HUES6 (cell line): ENCODE measurements around the gene NDUFV1.
"Not testable (repeated sequence)": the region's sequence is repeated elsewhere in the genome, so short reads cannot be mapped to it uniquely, and the experiment has no call there.

Source experiments
- H3K27ac ChIP-seq: 2 replicates; pipeline ENCODE4 v1.7.0; 2013; ENCODE audit warnings: low read depth, mild to moderate bottlenecking, low read length, inconsistent platforms
- H3K27me3 ChIP-seq: 2 replicates; pipeline ENCODE4 v1.6.1; 2013; ENCODE audit warnings: low read length; ENCODE audit not compliant: control insufficient read depth, insufficient read depth
- H3K36me3 ChIP-seq: 2 replicates; pipeline ENCODE4 v1.6.1; 2013; ENCODE audit warnings: low read length; ENCODE audit not compliant: control insufficient read depth, insufficient read depth
- H3K4me1 ChIP-seq: 2 replicates; pipeline ENCODE4 v1.6.1; 2013; ENCODE audit warnings: low read length; ENCODE audit not compliant: control insufficient read depth, insufficient read depth
- H3K4me3 ChIP-seq: 2 replicates; pipeline ENCODE4 v1.5.1; 2013; ENCODE audit warnings: low read depth, low read length
- H3K9ac ChIP-seq: one replicate; pipeline ENCODE4 v1.6.1; 2013; ENCODE audit warnings: mild to moderate bottlenecking, low read length
- H3K9me3 ChIP-seq: 2 replicates; pipeline ENCODE4 v1.6.1; 2013; ENCODE audit warnings: low read depth, low read length; ENCODE audit not compliant: control insufficient read depth, insufficient read depth

Gene NDUFV1

GRCh38 chr11:67619683-67620618, 13.2 kb downstream of the NDUFV1 start:
- not testable (repeated sequence) for H3K27ac ChIP-seq, H3K27me3 ChIP-seq, H3K9me3 ChIP-seq, H3K36me3 ChIP-seq
- peaks cover 25% of the 10 kb centered on the region for H3K4me1 ChIP-seq
- H3K9ac ChIP-seq: peak overlapping the region; percentile 90
- peak overlapping the region; percentile 73 for H3K4me3 ChIP-seq

DNA sequence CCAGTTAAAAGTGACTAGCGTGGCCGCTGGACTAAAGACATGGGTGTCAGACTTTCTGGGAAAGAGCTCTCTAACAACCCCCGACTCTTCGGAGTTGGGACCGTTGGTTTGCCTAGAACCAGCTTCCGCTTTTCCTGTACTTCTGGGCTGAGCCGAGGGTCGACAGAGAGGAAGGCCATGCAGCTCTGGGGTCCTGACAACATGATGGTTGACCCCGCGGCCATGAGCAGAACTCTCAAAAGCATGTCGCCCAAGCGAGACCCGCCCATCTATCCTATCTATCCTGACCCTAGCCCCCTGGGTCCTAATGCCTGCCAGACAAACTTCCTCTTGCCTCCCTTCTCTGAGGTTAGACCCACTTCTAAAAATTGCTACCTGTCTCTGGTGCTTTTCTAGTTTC, 13.9 kb downstream of the NDUFV1 start:
- peak overlapping the region; percentile 73 for H3K4me3 ChIP-seq
- H3K9ac ChIP-seq: peak overlapping the region; percentile 90
- H3K36me3 ChIP-seq, H3K9me3 ChIP-seq, H3K27me3 ChIP-seq: not testable (repeated sequence)
- peaks cover 22% of the 10 kb centered on the region for H3K4me1 ChIP-seq
- H3K27ac ChIP-seq: peak overlapping the region; percentile 50; the same call in 1 of the 2 replicates

DNA sequence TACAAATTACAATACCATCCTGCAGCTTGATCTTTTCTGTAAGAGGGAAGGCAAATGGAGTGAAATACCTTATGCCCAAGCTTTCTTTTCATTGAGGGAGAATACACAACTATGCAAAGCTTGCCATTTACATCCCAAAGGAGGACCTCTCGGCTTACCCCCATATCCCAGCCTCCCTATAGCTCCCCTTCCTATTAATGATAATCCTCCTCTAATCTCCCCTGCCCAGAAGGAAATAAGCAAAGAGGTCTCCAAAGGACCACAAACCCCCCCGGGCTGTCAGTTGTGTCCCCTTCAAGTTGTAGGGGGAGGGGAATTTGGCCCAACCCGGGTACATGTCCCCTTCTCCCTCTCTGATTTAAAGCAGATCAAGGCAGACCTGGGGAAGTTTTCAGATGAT, 15.2 kb downstream of the NDUFV1 start:
- Histone ChIP-seq H3K9ac (peak overlapping the region; percentile 90), H3K4me3 (peak overlapping the region; percentile 73), H3K4me1 (peaks cover 10% of the 10 kb centered on the region)
- H3K9me3 ChIP-seq, H3K27ac ChIP-seq, H3K36me3 ChIP-seq, H3K27me3 ChIP-seq: not testable (repeated sequence)

DNA sequence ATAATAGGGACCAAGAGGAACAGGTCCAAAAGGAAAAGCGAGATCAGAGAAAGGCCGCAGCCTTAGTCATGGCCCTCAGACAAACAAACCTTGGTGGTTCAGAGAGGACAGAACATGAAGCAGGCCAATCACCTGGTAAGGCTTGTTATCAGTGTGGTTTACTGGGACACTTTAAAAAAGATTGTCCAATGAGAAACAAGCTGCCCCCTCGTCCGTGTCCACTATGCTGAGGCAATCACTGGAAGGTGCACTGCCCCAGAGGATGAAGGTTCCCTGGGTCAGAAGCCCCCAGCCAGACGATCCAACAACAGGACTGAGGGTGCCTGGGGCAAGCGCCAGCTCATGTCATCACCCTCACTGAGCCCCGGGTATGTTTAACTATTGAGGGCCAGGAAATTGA, 16.2 kb downstream of the NDUFV1 start:
- not testable (repeated sequence) for H3K27me3 ChIP-seq, H3K4me3 ChIP-seq, H3K9ac ChIP-seq, H3K4me1 ChIP-seq, H3K9me3 ChIP-seq, H3K36me3 ChIP-seq, H3K27ac ChIP-seq

- H3K4me3 ChIP-seq, H3K27ac ChIP-seq, H3K36me3 ChIP-seq, H3K9me3 ChIP-seq, H3K27me3 ChIP-seq: not testable (repeated sequence)
- H3K9ac ChIP-seq: peak overlapping the region; percentile 21
- H3K4me1 ChIP-seq: peaks cover 16% of the 10 kb centered on the region
These were observed 17.1 kb downstream of the NDUFV1 start for GRCh38 chr11:67623795-67624194.

- H3K9ac ChIP-seq, H3K4me3 ChIP-seq, H3K36me3 ChIP-seq, H3K27me3 ChIP-seq, H3K9me3 ChIP-seq, H3K27ac ChIP-seq: not testable (repeated sequence)
- H3K4me1 ChIP-seq: peaks cover 26% of the 10 kb centered on the region
These were observed 19.5 kb downstream of the NDUFV1 start for GRCh38 chr11:67626131-67626833.

GRCh38 chr11:67626970-67627369, 20.2 kb downstream of the NDUFV1 start:
- no peaks in the 10 kb centered on the region for H3K9me3 ChIP-seq
- H3K9ac ChIP-seq: peak overlapping the region; percentile 87
- H3K27me3 ChIP-seq: no peaks in the 10 kb centered on the region
- H3K4me3 ChIP-seq: no peak overlapping the region
- H3K36me3 ChIP-seq: no peaks in the 10 kb centered on the region; the same call in 1 of the 2 replicates
- H3K27ac ChIP-seq: peak overlapping the region; percentile 59; the same call in 1 of the 2 replicates
- peaks cover 32% of the 10 kb centered on the region for H3K4me1 ChIP-seq

DNA sequence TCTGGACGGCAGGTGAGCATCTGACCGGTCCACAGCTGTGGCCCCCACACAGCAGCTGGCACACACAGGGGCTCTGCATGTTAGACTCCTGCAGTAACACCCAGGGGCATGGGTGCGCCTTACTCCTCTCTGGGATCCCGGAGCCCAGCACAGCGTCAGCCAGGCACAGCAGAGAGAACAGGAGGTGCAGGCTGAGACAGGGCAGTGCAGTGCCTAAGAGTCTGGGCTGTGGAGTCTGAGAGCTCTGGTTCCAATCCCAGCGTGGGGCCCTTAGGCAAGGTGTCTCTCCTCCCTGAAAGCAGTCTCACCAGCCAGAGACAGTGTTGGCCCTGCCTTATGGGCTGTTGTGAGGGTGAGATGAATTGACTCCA, 20.7 kb downstream of the NDUFV1 start:
- no peaks in the 10 kb centered on the region for H3K9me3 ChIP-seq
- H3K4me3 ChIP-seq: no peak overlapping the region
- peak overlapping the region; percentile 59; the same call in 1 of the 2 replicates for H3K27ac ChIP-seq
- H3K4me1 ChIP-seq: peaks cover 35% of the 10 kb centered on the region
- H3K36me3 ChIP-seq: no peaks in the 10 kb centered on the region; the same call in 1 of the 2 replicates
- no peaks in the 10 kb centered on the region for H3K27me3 ChIP-seq
- peak overlapping the region; percentile 87 for H3K9ac ChIP-seq

DNA sequence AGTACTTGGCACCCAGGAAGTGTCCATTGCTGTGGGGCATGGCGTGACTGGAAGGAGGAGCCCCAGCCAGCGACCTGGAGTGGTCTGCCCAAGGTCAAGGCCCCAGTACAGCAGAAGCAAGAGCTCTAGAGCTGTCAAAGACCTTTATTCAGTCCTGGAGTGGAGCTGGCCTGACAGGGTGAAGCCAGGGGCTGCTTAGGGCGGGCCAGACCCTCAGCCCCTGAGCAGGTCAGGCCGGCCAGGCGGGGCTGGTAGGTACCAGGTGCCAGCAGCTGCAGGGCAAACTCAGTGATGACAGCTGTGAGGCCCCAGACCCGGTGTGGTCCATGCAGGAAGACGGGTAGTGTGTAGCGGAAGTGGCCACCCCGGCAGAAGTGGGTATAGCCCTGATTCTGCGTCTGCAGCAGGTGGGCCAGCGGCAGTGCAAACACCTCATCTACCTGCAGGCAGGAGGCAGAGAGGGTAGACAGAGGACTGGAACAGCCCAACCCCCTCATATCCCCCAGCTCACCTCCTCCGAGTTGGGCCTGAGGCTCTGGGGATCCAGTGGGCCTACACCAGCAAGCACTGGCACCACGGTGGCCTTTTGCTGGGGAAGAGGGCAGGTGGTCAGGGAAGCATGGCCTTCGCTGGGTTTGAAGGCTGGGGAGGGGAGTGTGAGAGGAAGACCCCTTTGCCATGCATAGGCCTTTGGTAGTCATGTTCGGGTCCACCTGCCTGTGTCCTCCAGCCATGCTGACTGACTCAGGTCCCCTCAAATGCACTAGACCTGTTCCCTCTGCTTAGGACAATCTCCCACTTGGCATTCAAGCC, 21.3 kb downstream of the NDUFV1 start:
- no peaks in the 10 kb centered on the region; the same call in 1 of the 2 replicates for H3K36me3 ChIP-seq
- peak overlapping the region; percentile 59; the same call in 1 of the 2 replicates for H3K27ac ChIP-seq
- H3K4me1 ChIP-seq: peaks cover 35% of the 10 kb centered on the region
- no peaks in the 10 kb centered on the region for H3K27me3 ChIP-seq
- H3K9ac ChIP-seq: peak overlapping the region; percentile 87
- no peaks in the 10 kb centered on the region for H3K9me3 ChIP-seq
- no peak overlapping the region for H3K4me3 ChIP-seq

GRCh38 chr11:67628710-67629385, 22.1 kb downstream of the NDUFV1 start:
- peaks cover 35% of the 10 kb centered on the region for H3K4me1 ChIP-seq
- peak overlapping the region; percentile 10; the same call in 1 of the 2 replicates for H3K27ac ChIP-seq
- H3K9me3 ChIP-seq: no peaks in the 10 kb centered on the region
- H3K36me3 ChIP-seq: no peaks in the 10 kb centered on the region; the same call in 1 of the 2 replicates
- peak overlapping the region; percentile 64 for H3K4me3 ChIP-seq
- peak overlapping the region; percentile 87 for H3K9ac ChIP-seq
- H3K27me3 ChIP-seq: no peaks in the 10 kb centered on the region
